ENCODE data around the gene CDC34. TPM values are rescaled to one million over a fixed set of nuclear protein-coding genes. Genes with fewer than 3 reads are reported as not detected.

CDC34 gene
- total RNA-seq, 4 donors from 2014 or later, result 72.0 to 116 (median 103) TPM

DNA sequence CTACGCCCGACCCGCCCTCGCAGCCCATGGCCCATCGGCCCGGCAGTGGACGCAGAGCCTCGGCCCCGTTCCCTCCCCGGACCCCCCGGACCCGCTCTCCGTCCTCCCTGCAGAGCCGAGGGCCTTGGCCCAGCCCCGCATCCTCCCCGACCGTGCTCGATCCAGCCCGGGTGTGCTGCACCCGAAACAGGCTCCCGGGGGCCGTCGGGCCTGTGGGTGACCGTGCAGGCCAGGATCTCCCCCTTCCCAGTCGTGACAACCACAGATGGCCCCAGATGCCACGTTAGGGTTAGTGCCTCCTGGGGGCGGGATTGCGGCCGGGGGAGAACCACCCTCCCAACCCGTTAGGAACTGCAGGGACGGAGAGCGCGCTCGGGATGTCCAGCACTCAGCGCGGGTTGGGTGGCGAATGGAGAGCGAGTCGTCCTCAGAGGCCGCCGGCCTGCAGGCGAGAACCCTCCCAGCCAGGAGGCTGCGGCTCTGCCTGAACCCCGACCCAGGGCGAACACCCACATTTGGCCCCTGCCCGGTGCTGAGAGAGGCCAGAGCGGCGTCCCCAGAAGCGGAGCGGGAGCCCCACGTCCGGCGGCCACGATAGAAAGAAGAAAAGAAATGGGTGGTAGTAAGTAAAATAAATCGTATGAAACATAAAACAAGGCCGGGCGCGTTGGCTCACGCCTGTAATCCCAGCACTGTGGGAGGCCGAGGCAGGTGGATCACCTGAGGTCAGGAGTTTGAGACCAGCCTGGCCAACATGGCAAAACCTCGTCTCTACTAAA, 42.0 kb upstream of the CDC34 start:
- no peak for DNase-seq
- TF ChIP-seq POLR2AphosphoS5 (IDR thresholded peaks at IDR 0.05) (no peak), POLR2A (IDR thresholded peaks at IDR 0.05) (no peak), EP300 (IDR thresholded peaks at IDR 0.05; ENCODE audit: low read depth) (no peak)
- TF ChIP-seq, protein P1, sequence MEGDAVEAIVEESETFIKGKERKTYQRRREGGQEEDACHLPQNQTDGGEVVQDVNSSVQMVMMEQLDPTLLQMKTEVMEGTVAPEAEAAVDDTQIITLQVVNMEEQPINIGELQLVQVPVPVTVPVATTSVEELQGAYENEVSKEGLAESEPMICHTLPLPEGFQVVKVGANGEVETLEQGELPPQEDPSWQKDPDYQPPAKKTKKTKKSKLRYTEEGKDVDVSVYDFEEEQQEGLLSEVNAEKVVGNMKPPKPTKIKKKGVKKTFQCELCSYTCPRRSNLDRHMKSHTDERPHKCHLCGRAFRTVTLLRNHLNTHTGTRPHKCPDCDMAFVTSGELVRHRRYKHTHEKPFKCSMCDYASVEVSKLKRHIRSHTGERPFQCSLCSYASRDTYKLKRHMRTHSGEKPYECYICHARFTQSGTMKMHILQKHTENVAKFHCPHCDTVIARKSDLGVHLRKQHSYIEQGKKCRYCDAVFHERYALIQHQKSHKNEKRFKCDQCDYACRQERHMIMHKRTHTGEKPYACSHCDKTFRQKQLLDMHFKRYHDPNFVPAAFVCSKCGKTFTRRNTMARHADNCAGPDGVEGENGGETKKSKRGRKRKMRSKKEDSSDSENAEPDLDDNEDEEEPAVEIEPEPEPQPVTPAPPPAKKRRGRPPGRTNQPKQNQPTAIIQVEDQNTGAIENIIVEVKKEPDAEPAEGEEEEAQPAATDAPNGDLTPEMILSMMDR (IDR thresholded peaks at IDR 0.05), result no peak
- Histone ChIP-seq H3K9me3 (no peaks in the 10 kb centered on the region), H3K27me3 (peaks cover 23% of the 10 kb centered on the region), H3K4me1 (peaks cover 4 to 16% (median 9%) of the 10 kb centered on the region in 4 donors), H3K36me3 (no peaks in the 10 kb centered on the region), H3K27ac (peak overlapping the region; percentile 93 to 98 (median 96)), H3K4me3 (peak overlapping the region; percentile 78 to 97 (median 92))
- WGBS, 2 donors (ENCODE audit: low coverage in 1 of 2), result 63 to 64% methylated on average over 2 to 42 of the region's 61 CpGs
- in situ Hi-C loops (cut with MboI; ENCODE audit: low pct_ligation_motif_present in 1 of 4, low pct_unique_long_range_greater_than_20kb in 1 of 4, low sequenced_read_pairs in 3 of 4), result no loop called here
- intact Hi-C loops (cut with DNase I; ENCODE audit: low total_unique reads), result loop anchor here (10.0 kb wide), 1 partner anchor 115 kb away; a partner anchor contains a TSS

DNA sequence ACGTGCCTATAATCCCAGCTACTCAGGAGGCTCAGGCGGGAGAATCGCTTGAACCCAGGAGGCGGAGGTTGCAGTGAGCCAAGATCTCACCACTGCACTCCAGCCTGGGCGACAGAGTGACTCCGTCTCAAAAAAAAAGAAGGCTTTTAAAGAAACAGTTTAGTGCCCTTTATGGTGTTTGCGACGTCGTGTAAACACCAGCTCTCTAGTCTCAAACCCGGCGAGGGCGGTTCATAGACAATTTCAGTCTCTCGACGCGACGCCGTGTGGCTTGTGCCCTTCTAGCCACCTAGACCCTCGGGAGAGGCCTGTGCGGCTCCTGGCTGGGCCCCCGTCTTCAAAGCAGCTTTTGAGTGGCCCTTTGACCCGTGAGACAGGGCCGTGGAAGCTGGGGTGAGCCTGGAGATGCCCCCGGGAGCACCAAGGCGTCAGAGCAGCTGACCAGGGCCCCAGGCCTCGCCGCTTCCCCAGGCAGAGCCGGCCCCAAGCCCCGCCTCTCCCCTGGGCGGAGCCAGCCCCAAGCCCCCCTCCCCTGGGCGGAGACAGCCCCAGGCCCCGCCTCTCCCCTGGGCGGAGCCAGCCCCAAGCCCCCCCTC, 40.3 kb upstream of the CDC34 start:
- H3K36me3 ChIP-seq, result no peaks in the 10 kb centered on the region
- no peak overlapping the region for H3K4me3 ChIP-seq
- no peaks in the 10 kb centered on the region for H3K9me3 ChIP-seq
- no peak for DNase-seq
- peaks cover 16% of the 10 kb centered on the region for H3K27me3 ChIP-seq
- H3K27ac ChIP-seq, result peak overlapping the region in 2 of 4 donors; percentile 3 to 21
- TF ChIP-seq EP300 (IDR thresholded peaks at IDR 0.05; ENCODE audit: low read depth) (no peak), POLR2AphosphoS5 (IDR thresholded peaks at IDR 0.05) (no peak), POLR2A (IDR thresholded peaks at IDR 0.05) (no peak)
- TF ChIP-seq, protein P1 (IDR thresholded peaks at IDR 0.05), result no peak
- intact Hi-C loops (cut with DNase I; ENCODE audit: low total_unique reads) (no loop called here), in situ Hi-C loops (cut with MboI; ENCODE audit: low pct_ligation_motif_present in 1 of 4, low pct_unique_long_range_greater_than_20kb in 1 of 4, low sequenced_read_pairs in 3 of 4) (no loop called here)
- WGBS, 2 donors (ENCODE audit: low coverage in 1 of 2), result 65% methylated on average over 23 of the region's 32 CpGs; no CpG with 5 or more reads in 1 of the 2 donors
- peaks cover 4 to 21% (median 11%) of the 10 kb centered on the region in 4 donors for H3K4me1 ChIP-seq

- WGBS, 2 donors (ENCODE audit: low coverage in 1 of 2), result 75% methylated on average over 9 of the region's 19 CpGs; no CpG with 5 or more reads in 1 of the 2 donors
- Histone ChIP-seq H3K36me3 (no peaks in the 10 kb centered on the region), H3K27ac (no peak overlapping the region), H3K9me3 (no peaks in the 10 kb centered on the region), H3K4me3 (no peak overlapping the region), H3K27me3 (peaks cover 15% of the 10 kb centered on the region), H3K4me1 (peaks cover 4 to 22% (median 12%) of the 10 kb centered on the region in 4 donors)
- TF ChIP-seq POLR2AphosphoS5 (IDR thresholded peaks at IDR 0.05) (no peak), EP300 (IDR thresholded peaks at IDR 0.05; ENCODE audit: low read depth) (no peak), POLR2A (IDR thresholded peaks at IDR 0.05) (no peak)
- TF ChIP-seq, protein P1 (IDR thresholded peaks at IDR 0.05), result no peak
- in situ Hi-C loops (cut with MboI; ENCODE audit: low pct_ligation_motif_present in 1 of 4, low pct_unique_long_range_greater_than_20kb in 1 of 4, low sequenced_read_pairs in 3 of 4) (no loop called here), intact Hi-C loops (cut with DNase I; ENCODE audit: low total_unique reads) (no loop called here)
- no peak for DNase-seq
Measured at GRCh38 chr19:492091-492531, 39.4 kb upstream of the CDC34 start.

GRCh38 chr19:493391-494170, 38.0 kb upstream of the CDC34 start:
- in situ Hi-C loops (cut with MboI; ENCODE audit: low pct_ligation_motif_present in 1 of 4, low pct_unique_long_range_greater_than_20kb in 1 of 4, low sequenced_read_pairs in 3 of 4), result no loop called here
- TF ChIP-seq POLR2AphosphoS5 (IDR thresholded peaks at IDR 0.05) (no peak), EP300 (IDR thresholded peaks at IDR 0.05; ENCODE audit: low read depth) (no peak), POLR2A (IDR thresholded peaks at IDR 0.05) (no peak)
- TF ChIP-seq, protein P1 (IDR thresholded peaks at IDR 0.05), result no peak
- intact Hi-C loops (cut with DNase I; ENCODE audit: low total_unique reads), result no loop called here
- WGBS, 2 donors (ENCODE audit: low coverage in 1 of 2), result 54 to 74% methylated on average over 4 to 23 of the region's 23 CpGs
- DNase-seq, result no peak
- H3K36me3 ChIP-seq, result no peaks in the 10 kb centered on the region
- no peak overlapping the region for H3K27ac ChIP-seq
- H3K4me3 ChIP-seq, result no peak overlapping the region
- H3K9me3 ChIP-seq, result no peaks in the 10 kb centered on the region
- H3K27me3 ChIP-seq, result peaks cover 30% of the 10 kb centered on the region
- H3K4me1 ChIP-seq, result peaks cover 4 to 30% (median 19%) of the 10 kb centered on the region in 4 donors
